SU-DHL-6 (cell line): ENCODE results near the gene MPND.

ENCODE experiments used
- H2AFZ ChIP-seq: fragments of 200-600 bp; sonication (generic); 2 replicates; pipeline ENCODE4 v1.6.1; 2014; ENCODE audit warnings: low read depth, mild to moderate bottlenecking, moderate library complexity, mixed read lengths, antibody characterized with exemption, low read length; ENCODE audit not compliant: severe bottlenecking
- H3F3A ChIP-seq: fragments of 200-600 bp; shearing (Covaris generic); 2 replicates; pipeline ENCODE4 v1.6.0; 2016; ENCODE audit warnings: antibody characterized with exemption, mild to moderate bottlenecking; ENCODE audit not compliant: insufficient read depth
- H3K27ac ChIP-seq: fragments of 200-600 bp; sonication (generic); 2 replicates; pipeline ENCODE4 v1.5.1; 2016; ENCODE audit warnings: low read depth, mild to moderate bottlenecking, low read length, moderate library complexity, mixed read lengths
- H3K27me3 ChIP-seq: fragments of 200-600 bp; sonication (generic), shearing (Covaris generic); 2 replicates; pipeline ENCODE4 v1.6.0; 2014; ENCODE audit warnings: mild to moderate bottlenecking, low read length
- H3K36me3 ChIP-seq: fragments of 200-600 bp; sonication (generic); 2 replicates; pipeline ENCODE4 v1.6.1; 2014; ENCODE audit warnings: mild to moderate bottlenecking, low read length, mixed read lengths
- H3K4me2 ChIP-seq: fragments of 300-600, 200-600 bp; shearing (Covaris generic), sonication (generic); 2 replicates; pipeline ENCODE4 v1.6.0; 2014; ENCODE audit warnings: low read length, low read depth, mild to moderate bottlenecking; ENCODE audit not compliant: poor library complexity, severe bottlenecking
- H3K4me3 ChIP-seq: fragments of 200-600 bp; sonication (generic); 2 replicates; pipeline ENCODE4 v1.5.1; 2014; ENCODE audit warnings: antibody characterized with exemption, low read length, mild to moderate bottlenecking, mixed read lengths; ENCODE audit not compliant: insufficient read depth, poor library complexity, severe bottlenecking
- H3K79me2 ChIP-seq: fragments of 200-600 bp; sonication (generic); 2 replicates; pipeline ENCODE4 v1.6.1; 2014; ENCODE audit warnings: mild to moderate bottlenecking, low read length, moderate library complexity; ENCODE audit not compliant: insufficient read depth
- H3K9ac ChIP-seq: fragments of 200-600 bp; sonication (generic); 2 replicates; pipeline ENCODE4 v1.7.0; 2014; ENCODE audit warnings: mild to moderate bottlenecking, low read length
- H3K9me2 ChIP-seq: fragments of 200-600 bp; sonication (generic); replicated peaks from 2 replicates; pipeline ENCODE4 v1.6.1; 2014; ENCODE audit warnings: low read length; ENCODE audit not compliant: insufficient read depth
- H3K9me3 ChIP-seq: fragments of 200-600 bp; sonication (generic); 2 replicates; pipeline ENCODE4 v1.6.1; 2014; ENCODE audit warnings: low read length, mixed read lengths; ENCODE audit not compliant: insufficient read depth
- H4K20me1 ChIP-seq: fragments of 200-600 bp; sonication (generic); 2 replicates; pipeline ENCODE4 v1.6.1; 2014; ENCODE audit warnings: low read depth, mild to moderate bottlenecking, antibody characterized with exemption, low read length, moderate library complexity, mixed read lengths
- CTCF ChIP-seq: fragments of 200-600 bp; sonication (generic); IDR thresholded peaks from one replicate; pipeline ENCODE4 v1.5.1; 2017; ENCODE audit warnings: antibody characterized with exemption, mild to moderate bottlenecking, low read length, moderate library complexity; ENCODE audit not compliant: insufficient read depth, poor library complexity, severe bottlenecking
- EZH2phosphoT487 ChIP-seq: fragments of 200-600 bp; sonication (generic), shearing (Covaris generic); conservative IDR thresholded peaks from 2 replicates; pipeline ENCODE4 v1.6.1; 2018; ENCODE audit warnings: mild to moderate bottlenecking, antibody characterized with exemption, low read length, moderate library complexity, mixed read lengths

Gene MPND

GRCh38 chr19:4389511-4390016 lies 46.2 kb downstream of the MPND start:
- peaks cover 88% of the 10 kb centered on the region for H3K79me2 ChIP-seq
- no peaks in the 10 kb centered on the region for H3K36me3 ChIP-seq
- H3F3A ChIP-seq = no peaks in the 10 kb centered on the region
- no peak overlapping the region for H3K4me2 ChIP-seq
- H2AFZ ChIP-seq = no peak overlapping the region
- no peak overlapping the region for H3K4me3 ChIP-seq
- H3K9ac ChIP-seq = no peak overlapping the region
- H3K27ac ChIP-seq = no peak overlapping the region
- no peak for TF ChIP-seq CTCF
- TF ChIP-seq EZH2phosphoT487 = no peak
- no peaks in the 10 kb centered on the region for H3K27me3 ChIP-seq
- no peaks in the 10 kb centered on the region for H3K9me2 ChIP-seq
- no peaks in the 10 kb centered on the region; the same call in 1 of the 2 replicates for H4K20me1 ChIP-seq
- no peaks in the 10 kb centered on the region for H3K9me3 ChIP-seq

GRCh38 chr19:4390017-4390566 lies 46.7 kb downstream of the MPND start:
- no peaks in the 10 kb centered on the region for H3K36me3 ChIP-seq
- no peaks in the 10 kb centered on the region for H3K27me3 ChIP-seq
- H2AFZ ChIP-seq = no peak overlapping the region
- no peaks in the 10 kb centered on the region for H3K9me3 ChIP-seq
- H4K20me1 ChIP-seq = no peaks in the 10 kb centered on the region; the same call in 1 of the 2 replicates
- H3F3A ChIP-seq = no peaks in the 10 kb centered on the region
- peaks cover 89% of the 10 kb centered on the region for H3K79me2 ChIP-seq
- no peak overlapping the region for H3K4me3 ChIP-seq
- H3K27ac ChIP-seq = no peak overlapping the region
- TF ChIP-seq EZH2phosphoT487 (no peak), CTCF (no peak)
- no peak overlapping the region for H3K9ac ChIP-seq
- H3K9me2 ChIP-seq = no peaks in the 10 kb centered on the region
- no peak overlapping the region for H3K4me2 ChIP-seq

GRCh38 chr19:4390567-4391305 lies 47.4 kb downstream of the MPND start:
- H4K20me1 ChIP-seq = no peaks in the 10 kb centered on the region; the same call in 1 of the 2 replicates
- no peak overlapping the region for H3K4me2 ChIP-seq
- no peak overlapping the region for H3K4me3 ChIP-seq

More at GRCh38 chr19:4390567-4391305, 47.4 kb downstream of the MPND start:
- Histone ChIP-seq H3K27ac (no peak overlapping the region), H3K9me3 (no peaks in the 10 kb centered on the region), H3K9me2 (no peaks in the 10 kb centered on the region), H3K36me3 (no peaks in the 10 kb centered on the region), H2AFZ (no peak overlapping the region), H3K79me2 (peaks cover 88% of the 10 kb centered on the region), H3F3A (no peaks in the 10 kb centered on the region), H3K9ac (no peak overlapping the region), H3K27me3 (no peaks in the 10 kb centered on the region)
- TF ChIP-seq CTCF = no peak
- no peak for TF ChIP-seq EZH2phosphoT487
